Choroid plexus epithelial cell (primary cell): ENCODE measurements around the gene FOXN3.

ENCODE experiments used
- DNase-seq: peaks from one replicate; pipeline ENCODE4 v3.0.0-alpha.2; 2010; ENCODE audit warnings: low read depth
- H3K4me3 ChIP-seq: 2 replicates; pipeline ENCODE4 v1.5.1; 2011; ENCODE audit warnings: low read depth, mild to moderate bottlenecking, control low read depth, low read length, moderate library complexity
- CTCF ChIP-seq: conservative IDR thresholded peaks from 2 replicates; pipeline ENCODE4 v1.5.1; 2011; ENCODE audit warnings: low read depth, mild to moderate bottlenecking, control low read depth, inconsistent platforms, low read length, moderate library complexity

FOXN3 gene

GRCh38 chr14:89370381-89370780 is 46.7 kb downstream of the FOXN3 start:
- TF ChIP-seq CTCF = no peak
- H3K4me3 ChIP-seq = no peak overlapping the region
- no peak for DNase-seq

- no peak overlapping the region for H3K4me3 ChIP-seq
- TF ChIP-seq CTCF = no peak
- no peak for DNase-seq
Measured at GRCh38 chr14:89369656-89370055, 47.4 kb downstream of the FOXN3 start.

- TF ChIP-seq CTCF = no peak
- no peak overlapping the region for H3K4me3 ChIP-seq
- peak; percentile 20 for DNase-seq
Measured at GRCh38 chr14:89368490-89369477, 48.2 kb downstream of the FOXN3 start.

GRCh38 chr14:89367779-89368120 is 49.3 kb downstream of the FOXN3 start:
- TF ChIP-seq CTCF = no peak
- no peak for DNase-seq
- H3K4me3 ChIP-seq = no peak overlapping the region

- no peak overlapping the region for H3K4me3 ChIP-seq
- DNase-seq = no peak
- TF ChIP-seq CTCF = no peak
Measured at GRCh38 chr14:89366864-89367778, 49.9 kb downstream of the FOXN3 start.

GRCh38 chr14:89365061-89365801 is 51.8 kb downstream of the FOXN3 start:
- DNase-seq = no peak
- no peak for TF ChIP-seq CTCF
- no peak overlapping the region for H3K4me3 ChIP-seq
